ENCODE results near the gene EZH1. TPM values are rescaled to one million over a fixed set of nuclear protein-coding genes. Genes with fewer than 3 reads are reported as not detected.

Gene EZH1
- total and polyA plus RNA-seq, 8 donors, result 6.3 to 512 (median 29.1) TPM

DNA sequence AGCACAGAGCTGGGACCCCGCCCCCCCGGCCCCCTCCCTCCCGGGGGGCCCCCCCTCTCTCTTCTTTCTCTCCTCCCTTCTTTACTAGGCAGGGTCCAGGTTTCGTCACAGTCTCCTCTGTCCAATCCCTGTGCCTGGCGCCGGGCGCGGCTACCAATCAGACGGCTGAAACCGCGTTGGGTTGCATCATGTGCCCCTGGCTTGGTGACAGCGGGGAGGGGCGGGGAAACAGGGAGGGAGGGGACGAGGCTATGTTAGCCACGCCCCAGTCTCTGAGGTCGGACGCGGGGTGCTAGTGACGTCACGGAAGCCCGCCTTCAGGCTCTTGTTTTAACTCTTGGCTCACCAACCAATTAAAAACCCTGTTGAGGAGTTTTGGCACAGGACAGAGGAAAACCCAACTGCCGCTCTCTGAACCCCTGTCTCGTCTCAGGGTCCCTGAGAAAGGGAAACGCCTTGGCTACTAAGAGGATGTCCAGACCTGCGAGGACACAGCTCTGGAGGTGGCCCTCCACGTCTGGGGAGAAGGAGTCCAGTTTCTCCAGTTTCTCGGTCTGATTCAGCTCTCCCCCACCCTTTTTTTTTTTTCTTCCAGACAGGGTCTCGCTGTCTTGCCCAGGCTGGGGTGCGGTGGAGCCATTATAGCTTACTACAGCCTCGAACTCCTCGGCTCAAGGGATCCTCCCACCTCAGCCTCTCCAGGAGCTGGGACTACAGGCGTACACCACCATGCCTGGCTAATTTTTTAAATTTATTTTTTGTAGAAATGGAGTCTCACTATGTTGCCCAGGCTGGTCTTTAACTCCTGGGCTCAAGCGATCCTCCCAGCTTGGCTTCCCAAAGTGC, 67.6 kb downstream of the EZH1 start:
- H3K4me3 ChIP-seq, result peak overlapping the region; percentile 85 to 96 (median 90)
- H3K4me1 ChIP-seq, result peaks cover 62 to 89% (median 81%) of the 10 kb centered on the region in 4 donors
- H3K36me3 ChIP-seq, result peaks cover 13 to 16% (median 14%) of the 10 kb centered on the region in 4 donors
- no peaks in the 10 kb centered on the region for H3K9me3 ChIP-seq
- H3K27me3 ChIP-seq, result peaks cover 0 to 49% (median 0%) of the 10 kb centered on the region in 3 donors
- TF ChIP-seq EP300 (IDR thresholded peaks at IDR 0.05), result no peak
- TF ChIP-seq, protein P1, sequence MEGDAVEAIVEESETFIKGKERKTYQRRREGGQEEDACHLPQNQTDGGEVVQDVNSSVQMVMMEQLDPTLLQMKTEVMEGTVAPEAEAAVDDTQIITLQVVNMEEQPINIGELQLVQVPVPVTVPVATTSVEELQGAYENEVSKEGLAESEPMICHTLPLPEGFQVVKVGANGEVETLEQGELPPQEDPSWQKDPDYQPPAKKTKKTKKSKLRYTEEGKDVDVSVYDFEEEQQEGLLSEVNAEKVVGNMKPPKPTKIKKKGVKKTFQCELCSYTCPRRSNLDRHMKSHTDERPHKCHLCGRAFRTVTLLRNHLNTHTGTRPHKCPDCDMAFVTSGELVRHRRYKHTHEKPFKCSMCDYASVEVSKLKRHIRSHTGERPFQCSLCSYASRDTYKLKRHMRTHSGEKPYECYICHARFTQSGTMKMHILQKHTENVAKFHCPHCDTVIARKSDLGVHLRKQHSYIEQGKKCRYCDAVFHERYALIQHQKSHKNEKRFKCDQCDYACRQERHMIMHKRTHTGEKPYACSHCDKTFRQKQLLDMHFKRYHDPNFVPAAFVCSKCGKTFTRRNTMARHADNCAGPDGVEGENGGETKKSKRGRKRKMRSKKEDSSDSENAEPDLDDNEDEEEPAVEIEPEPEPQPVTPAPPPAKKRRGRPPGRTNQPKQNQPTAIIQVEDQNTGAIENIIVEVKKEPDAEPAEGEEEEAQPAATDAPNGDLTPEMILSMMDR (IDR thresholded peaks at IDR 0.05), result peak in 1 of 7 experiments; percentile 14
- no peak for TF ChIP-seq POLR2A (IDR thresholded peaks at IDR 0.05)
- peak in 2 of 3 donors; percentile 65 to 78 for TF ChIP-seq POLR2AphosphoS5 (IDR thresholded peaks at IDR 0.05)
- H3K27ac ChIP-seq, result peak overlapping the region; percentile 91 to 99 (median 97)
- WGBS, 5 donors, result 1 to 4% (median 3%) methylated on average over 15 to 32 of the region's 33 CpGs
- peak; percentile 100 for DNase-seq
- intact Hi-C loops (cut with DNase I; ENCODE audit: low total_unique reads), result no loop called here

DNA sequence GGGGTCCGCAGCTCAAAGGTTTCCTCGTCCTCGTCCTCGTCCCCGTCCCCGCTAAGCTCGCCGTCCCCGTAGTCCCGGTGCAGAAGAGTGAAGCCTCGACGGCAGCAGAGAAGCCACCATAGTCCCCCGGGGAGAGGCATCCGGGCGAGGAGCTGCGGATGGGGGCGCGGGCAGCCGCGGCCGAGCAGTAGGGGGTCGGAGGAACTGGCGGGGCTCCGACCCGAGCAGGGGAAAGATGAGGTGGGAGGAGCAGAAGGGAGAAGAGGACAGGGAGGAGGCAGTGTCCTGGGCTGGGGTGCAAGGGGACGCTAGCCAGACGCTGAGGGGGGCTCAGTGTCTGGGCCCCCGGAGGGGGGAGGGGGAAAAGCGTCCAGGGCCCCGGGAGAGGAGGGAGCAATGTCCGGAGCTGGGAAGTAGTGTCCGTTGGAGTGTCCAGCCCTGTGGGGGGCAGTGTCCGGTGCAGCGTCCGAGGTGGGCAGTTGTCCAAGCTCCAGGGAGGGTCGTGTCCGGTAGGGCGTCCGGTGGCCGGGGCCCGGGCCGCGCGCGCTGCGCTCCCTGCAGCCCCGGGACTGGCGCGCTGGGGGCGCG, 68.3 kb downstream of the EZH1 start, which contains the start of gene PLEKHH3:
TSS of gene PLEKHH3 (minus strand) at position 571 of the 588 bp plus-strand sequence. CDS start at position 140, 431 bp downstream.
- WGBS, 5 donors, result 0 to 1% (median 1%) methylated on average over 26 to 51 of the region's 51 CpGs
- Histone ChIP-seq H3K9me3 (no peaks in the 10 kb centered on the region), H3K4me3 (peak within 1 kb of the TSS; percentile 85 to 96 (median 90)), H3K27me3 (peaks cover 0 to 47% (median 0%) of the 10 kb centered on the region in 3 donors), H3K36me3 (peaks cover 21 to 23% (median 21%) of the 10 kb centered on the region in 4 donors), H3K4me1 (peaks cover 58 to 87% (median 77%) of the 10 kb centered on the region in 4 donors), H3K27ac (peak within 1 kb of the TSS; percentile 91 to 99 (median 97))
- TF ChIP-seq POLR2AphosphoS5 (IDR thresholded peaks at IDR 0.05) (peak in 1 of 3 donors; percentile 77), EP300 (IDR thresholded peaks at IDR 0.05) (no peak), POLR2A (IDR thresholded peaks at IDR 0.05) (peak in 1 of 4 donors; percentile 62)
- TF ChIP-seq, protein P1 (IDR thresholded peaks at IDR 0.05), result peak in 1 of 7 experiments; percentile 15
- intact Hi-C loops (cut with DNase I; ENCODE audit: low total_unique reads), result no loop called here
- no peak for DNase-seq

DNA sequence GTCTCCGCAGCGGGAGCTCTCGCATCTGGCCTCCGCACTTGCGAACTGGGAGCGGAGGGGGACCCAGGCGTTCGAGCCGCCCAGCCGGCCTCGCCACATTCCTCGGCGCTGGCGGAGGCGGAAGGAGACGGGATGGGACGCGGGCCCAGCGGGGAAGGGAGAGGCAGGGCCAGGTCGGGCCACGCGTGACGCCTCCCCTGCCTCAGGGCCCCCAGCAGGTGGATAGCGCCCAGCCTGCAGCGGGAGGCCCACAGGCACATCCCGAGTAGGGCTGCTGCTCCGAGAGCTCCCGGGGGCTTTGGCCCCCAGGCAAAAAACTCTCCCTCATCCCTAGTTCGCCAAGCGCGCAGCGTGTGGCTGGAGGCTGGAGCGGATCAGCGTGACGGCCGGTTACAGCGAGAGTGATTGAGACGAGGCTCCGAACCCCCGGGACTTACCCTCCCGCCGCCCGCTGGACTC, 68.8 kb downstream of the EZH1 start:
- intact Hi-C loops (cut with DNase I; ENCODE audit: low total_unique reads), result no loop called here
- WGBS, 5 donors, result 0 to 2% (median 1%) methylated on average over 8 to 43 of the region's 43 CpGs

More for the DNA sequence above, 68.8 kb downstream of the EZH1 start:
- H3K27ac ChIP-seq, result peak overlapping the region; percentile 75 to 99 (median 96)
- peak overlapping the region; percentile 85 to 96 (median 90) for H3K4me3 ChIP-seq
- TF ChIP-seq POLR2AphosphoS5 (IDR thresholded peaks at IDR 0.05), result peak in 2 of 3 donors; percentile 75 to 76
- TF ChIP-seq, protein P1 (IDR thresholded peaks at IDR 0.05), result no peak
- peaks cover 0 to 48% (median 0%) of the 10 kb centered on the region in 3 donors for H3K27me3 ChIP-seq
- peaks cover 54 to 87% (median 76%) of the 10 kb centered on the region in 4 donors for H3K4me1 ChIP-seq
- H3K9me3 ChIP-seq, result no peaks in the 10 kb centered on the region
- H3K36me3 ChIP-seq, result peaks cover 26 to 28% (median 27%) of the 10 kb centered on the region in 4 donors
- peak; percentile 82 to 85 for DNase-seq
